ENCODE measurements around the gene TPRN.

DNA sequence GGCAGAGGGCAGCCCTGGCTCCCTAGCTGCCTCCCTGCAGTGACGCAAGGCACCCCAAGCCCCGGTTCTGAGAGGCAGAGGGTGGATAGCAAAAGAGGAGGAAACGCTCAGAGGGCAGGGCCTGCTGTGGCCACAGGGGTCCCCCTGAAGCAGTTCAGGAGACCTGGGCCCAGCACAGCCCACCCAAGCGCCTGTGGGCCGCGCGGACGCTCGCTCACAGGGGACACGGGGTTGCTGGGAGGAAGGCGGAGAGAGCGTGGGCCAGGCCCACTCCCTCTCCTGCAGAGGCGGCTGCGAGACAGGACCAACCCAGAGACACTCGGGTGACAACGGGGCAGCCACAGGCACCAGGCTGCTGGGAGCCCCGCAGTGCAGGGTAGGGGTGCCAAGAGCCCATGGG lies 20.8 kb downstream of the TPRN start:
- TF ChIP-seq, protein P1, sequence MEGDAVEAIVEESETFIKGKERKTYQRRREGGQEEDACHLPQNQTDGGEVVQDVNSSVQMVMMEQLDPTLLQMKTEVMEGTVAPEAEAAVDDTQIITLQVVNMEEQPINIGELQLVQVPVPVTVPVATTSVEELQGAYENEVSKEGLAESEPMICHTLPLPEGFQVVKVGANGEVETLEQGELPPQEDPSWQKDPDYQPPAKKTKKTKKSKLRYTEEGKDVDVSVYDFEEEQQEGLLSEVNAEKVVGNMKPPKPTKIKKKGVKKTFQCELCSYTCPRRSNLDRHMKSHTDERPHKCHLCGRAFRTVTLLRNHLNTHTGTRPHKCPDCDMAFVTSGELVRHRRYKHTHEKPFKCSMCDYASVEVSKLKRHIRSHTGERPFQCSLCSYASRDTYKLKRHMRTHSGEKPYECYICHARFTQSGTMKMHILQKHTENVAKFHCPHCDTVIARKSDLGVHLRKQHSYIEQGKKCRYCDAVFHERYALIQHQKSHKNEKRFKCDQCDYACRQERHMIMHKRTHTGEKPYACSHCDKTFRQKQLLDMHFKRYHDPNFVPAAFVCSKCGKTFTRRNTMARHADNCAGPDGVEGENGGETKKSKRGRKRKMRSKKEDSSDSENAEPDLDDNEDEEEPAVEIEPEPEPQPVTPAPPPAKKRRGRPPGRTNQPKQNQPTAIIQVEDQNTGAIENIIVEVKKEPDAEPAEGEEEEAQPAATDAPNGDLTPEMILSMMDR (IDR thresholded peaks at IDR 0.05; ENCODE audit: low read length), result no peak
- TF ChIP-seq EZH2 (IDR thresholded peaks at IDR 0.05; ENCODE audit: borderline replicate concordance, low read length), result no peak

All from OCI-LY1 (cell line).